HTERT RPE-1 (cell line): ENCODE results near the gene KIF5C.

ENCODE experiments used
- in situ Hi-C: fragments of 300-500 bp; cut with MboI; formaldehyde crosslinking; loops from 4 replicates; pipeline ENCODE4 v1.14.3; 2020; ENCODE audit warnings: low sequenced_read_pairs

Gene KIF5C

GRCh38 chr2:148887350-148888002 is 12.4 kb downstream of the KIF5C start:
- in situ Hi-C loops = no loop called here

- in situ Hi-C loops = no loop called here
These were observed 13.0 kb downstream of the KIF5C start for GRCh38 chr2:148888003-148888501.

GRCh38 chr2:148888986-148889385 is 14.0 kb downstream of the KIF5C start:
- in situ Hi-C loops = no loop called here

GRCh38 chr2:148893906-148894305 is 18.9 kb downstream of the KIF5C start:
- in situ Hi-C loops = no loop called here

- in situ Hi-C loops = no loop called here
These were observed 21.1 kb downstream of the KIF5C start for GRCh38 chr2:148896136-148896535.

GRCh38 chr2:148899638-148900318 is 24.8 kb downstream of the KIF5C start:
- in situ Hi-C loops = no loop called here

- in situ Hi-C loops = no loop called here
These were observed 25.4 kb downstream of the KIF5C start for GRCh38 chr2:148900350-148900837.

GRCh38 chr2:148901142-148901541 is 26.1 kb downstream of the KIF5C start:
- in situ Hi-C loops = no loop called here

- in situ Hi-C loops = no loop called here
These were observed 27.8 kb downstream of the KIF5C start for GRCh38 chr2:148902798-148903197.

GRCh38 chr2:148903294-148903693 is 28.3 kb downstream of the KIF5C start:
- in situ Hi-C loops = no loop called here

GRCh38 chr2:148903979-148904378 is 29.0 kb downstream of the KIF5C start:
- in situ Hi-C loops = no loop called here

- in situ Hi-C loops = no loop called here
These were observed 31.1 kb downstream of the KIF5C start for GRCh38 chr2:148906124-148906523.

- in situ Hi-C loops = no loop called here
These were observed 32.2 kb downstream of the KIF5C start for GRCh38 chr2:148907085-148907785.

- in situ Hi-C loops = no loop called here
These were observed 34.1 kb downstream of the KIF5C start for GRCh38 chr2:148909114-148909513.

- in situ Hi-C loops = no loop called here
These were observed 38.0 kb downstream of the KIF5C start for GRCh38 chr2:148913061-148913460.

- in situ Hi-C loops = no loop called here
These were observed 38.5 kb downstream of the KIF5C start for GRCh38 chr2:148913492-148913891.

GRCh38 chr2:148914463-148914862 is 39.4 kb downstream of the KIF5C start:
- in situ Hi-C loops = no loop called here

GRCh38 chr2:148917431-148917830 is 42.4 kb downstream of the KIF5C start:
- in situ Hi-C loops = no loop called here

- in situ Hi-C loops = no loop called here
These were observed 43.5 kb downstream of the KIF5C start for GRCh38 chr2:148918554-148918953.

- in situ Hi-C loops = no loop called here
These were observed 45.5 kb downstream of the KIF5C start for GRCh38 chr2:148920559-148920958.

- in situ Hi-C loops = no loop called here
These were observed 47.0 kb downstream of the KIF5C start for GRCh38 chr2:148922062-148922461.
